ENCODE measurements around the gene GTF2H4. TPM values are rescaled to one million over a fixed set of nuclear protein-coding genes. Genes with fewer than 3 reads are reported as not detected.
"Not testable (repeated sequence)": the region's sequence is repeated elsewhere in the genome, so short reads cannot be mapped to it uniquely, and the experiment has no call there.

Gene GTF2H4
- 21.0 and 21.8 TPM in 2 replicates for polyA plus RNA-seq (2014; cell fraction: cytosol; rRNA removed)
- polyA plus RNA-seq (2014; cell fraction: nucleus; rRNA removed): 128 and 154 TPM in 2 replicates

GRCh38 chr6:30907758-30908591, at the start of gene GTF2H4:
TSS of gene GTF2H4 (plus strand) at chr6:30908207.
- peak; percentile 98 for DNase-seq (ENCODE audit: low spot score)

GRCh38 chr6:30859726-30860125, 48.3 kb upstream of the GTF2H4 start:
- DNase-seq (ENCODE audit: low spot score): not testable (repeated sequence)

- no peak for DNase-seq (ENCODE audit: low spot score)
These were observed 46.6 kb upstream of the GTF2H4 start for GRCh38 chr6:30861257-30862048.

GRCh38 chr6:30862156-30862875, 45.7 kb upstream of the GTF2H4 start:
- DNase-seq (ENCODE audit: low spot score): no peak

GRCh38 chr6:30864325-30864724, 43.7 kb upstream of the GTF2H4 start:
- no peak for DNase-seq (ENCODE audit: low spot score)

- DNase-seq (ENCODE audit: low spot score): not testable (repeated sequence)
These were observed 38.7 kb upstream of the GTF2H4 start for GRCh38 chr6:30869241-30869749.

- no peak for DNase-seq (ENCODE audit: low spot score)
These were observed 37.5 kb upstream of the GTF2H4 start for GRCh38 chr6:30870546-30870945.

- DNase-seq (ENCODE audit: low spot score): no peak
These were observed 36.3 kb upstream of the GTF2H4 start for GRCh38 chr6:30871592-30872183.

GRCh38 chr6:30873137-30873640, 34.8 kb upstream of the GTF2H4 start:
- DNase-seq (ENCODE audit: low spot score): no peak

GRCh38 chr6:30873795-30874194, 34.2 kb upstream of the GTF2H4 start:
- DNase-seq (ENCODE audit: low spot score): not testable (repeated sequence)

- DNase-seq (ENCODE audit: low spot score): peak; percentile 47
These were observed 32.6 kb upstream of the GTF2H4 start for GRCh38 chr6:30875244-30876038.

GRCh38 chr6:30876039-30876730, 31.8 kb upstream of the GTF2H4 start:
- DNase-seq (ENCODE audit: low spot score): no peak

GRCh38 chr6:30877419-30878262, 30.4 kb upstream of the GTF2H4 start:
- DNase-seq (ENCODE audit: low spot score): peak; percentile 80

- no peak for DNase-seq (ENCODE audit: low spot score)
These were observed 28.2 kb upstream of the GTF2H4 start for GRCh38 chr6:30879684-30880427.

- DNase-seq (ENCODE audit: low spot score): peak; percentile 21
These were observed 27.2 kb upstream of the GTF2H4 start for GRCh38 chr6:30880698-30881252.

- peak; percentile 38 for DNase-seq (ENCODE audit: low spot score)
These were observed 26.4 kb upstream of the GTF2H4 start for GRCh38 chr6:30881392-30882203.

All from SK-N-DZ (cell line).